HL-60/S4 treated with retinoic acid at 250 ng/mL for 4 days and 3 days (cell line): ENCODE results near the gene CRISP2.

Experiments used
- in situ Hi-C: fragments of 300-500 bp; cut with MboI; formaldehyde crosslinking; loops from 2 replicates; pipeline ENCODE4 v1.7.0; 2022; ENCODE audit warnings: low sequenced_read_pairs

Gene CRISP2

GRCh38 chr6:49662231-49662891, 51.0 kb downstream of the CRISP2 start:
- in situ Hi-C loops: no loop called here

DNA sequence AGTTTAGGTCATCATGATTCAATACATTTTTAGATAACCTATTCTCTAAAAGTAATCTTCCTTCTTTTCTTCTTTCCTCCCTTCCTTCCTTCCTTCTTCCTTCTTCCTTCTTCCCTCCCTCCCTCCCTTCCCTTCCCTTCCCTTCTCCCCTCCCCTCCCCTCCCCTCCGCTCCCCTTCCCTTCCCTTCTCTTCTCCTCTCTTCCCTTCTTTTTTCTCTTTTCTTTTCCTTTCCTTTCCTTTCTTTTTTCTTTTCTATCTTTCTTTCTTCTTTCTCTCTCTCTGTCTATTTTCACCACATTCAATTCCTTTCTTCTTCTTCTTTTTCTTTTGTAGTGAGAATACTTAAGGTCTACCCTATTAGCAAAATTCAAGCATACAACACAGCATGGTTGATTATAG, 59.4 kb downstream of the CRISP2 start:
- in situ Hi-C loops: no loop called here

DNA sequence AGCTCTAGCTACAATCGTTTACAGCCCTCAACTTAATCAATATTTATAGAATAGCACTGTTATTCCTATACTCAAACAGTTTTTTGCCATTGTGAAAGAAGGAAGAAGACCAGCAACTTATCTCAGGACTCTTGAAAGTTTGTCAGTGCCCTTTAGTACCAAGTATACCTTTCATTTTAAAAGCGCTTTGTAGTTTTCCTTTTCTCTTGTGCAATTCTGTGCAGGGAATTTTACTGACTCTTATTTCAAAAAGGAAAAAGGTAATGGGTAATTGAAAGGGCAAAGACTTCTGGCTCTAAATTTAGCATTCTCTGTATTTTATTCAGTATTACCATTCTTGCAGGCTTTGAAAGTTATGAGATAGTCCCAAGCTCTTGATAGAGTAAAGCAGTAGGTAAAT, 59.9 kb downstream of the CRISP2 start:
- in situ Hi-C loops: no loop called here

GRCh38 chr6:49651239-49651638, 62.1 kb downstream of the CRISP2 start:
- in situ Hi-C loops: no loop called here

DNA sequence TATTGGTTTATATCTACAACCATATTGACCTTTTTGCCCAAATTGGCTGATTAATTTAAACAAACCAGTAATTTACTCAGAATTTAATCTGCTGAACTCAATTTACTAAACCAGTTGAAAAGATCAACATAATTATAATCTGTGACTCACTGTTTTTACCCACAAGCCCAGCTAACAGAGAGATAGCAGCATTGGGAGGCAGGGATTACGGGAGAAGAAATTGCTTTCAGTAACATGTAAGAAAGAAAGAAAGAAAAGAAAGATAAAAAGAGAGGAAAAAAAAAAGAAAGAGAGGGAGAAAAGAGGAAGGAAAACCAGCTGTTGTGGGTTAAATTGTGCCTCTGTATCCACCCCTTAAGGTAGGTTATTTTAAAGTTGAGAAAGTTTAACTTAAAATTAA, 63.4 kb downstream of the CRISP2 start:
- in situ Hi-C loops: no loop called here

DNA sequence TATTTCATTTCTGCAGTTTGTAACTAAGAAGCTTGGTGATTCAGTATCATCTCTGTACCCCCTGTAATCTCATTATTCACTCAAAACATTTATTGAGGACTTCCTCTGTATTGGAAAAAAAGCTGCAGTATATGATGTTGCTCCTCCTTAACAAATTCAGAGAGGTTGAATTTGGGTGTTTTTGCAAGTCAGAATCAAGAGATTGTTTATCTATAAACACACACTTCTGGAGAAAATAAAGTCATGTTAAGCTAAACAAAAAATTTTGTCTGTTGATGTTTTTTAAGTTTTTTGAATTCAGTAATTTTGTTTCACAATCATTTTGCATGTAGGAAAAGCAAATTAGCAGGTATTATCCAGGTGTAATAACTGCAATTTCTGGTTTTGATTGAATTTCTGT, 65.3 kb downstream of the CRISP2 start:
- in situ Hi-C loops: no loop called here

- in situ Hi-C loops: no loop called here
These were observed 65.9 kb downstream of the CRISP2 start for GRCh38 chr6:49647476-49647875.

GRCh38 chr6:49646942-49647341, 66.4 kb downstream of the CRISP2 start:
- in situ Hi-C loops: no loop called here

DNA sequence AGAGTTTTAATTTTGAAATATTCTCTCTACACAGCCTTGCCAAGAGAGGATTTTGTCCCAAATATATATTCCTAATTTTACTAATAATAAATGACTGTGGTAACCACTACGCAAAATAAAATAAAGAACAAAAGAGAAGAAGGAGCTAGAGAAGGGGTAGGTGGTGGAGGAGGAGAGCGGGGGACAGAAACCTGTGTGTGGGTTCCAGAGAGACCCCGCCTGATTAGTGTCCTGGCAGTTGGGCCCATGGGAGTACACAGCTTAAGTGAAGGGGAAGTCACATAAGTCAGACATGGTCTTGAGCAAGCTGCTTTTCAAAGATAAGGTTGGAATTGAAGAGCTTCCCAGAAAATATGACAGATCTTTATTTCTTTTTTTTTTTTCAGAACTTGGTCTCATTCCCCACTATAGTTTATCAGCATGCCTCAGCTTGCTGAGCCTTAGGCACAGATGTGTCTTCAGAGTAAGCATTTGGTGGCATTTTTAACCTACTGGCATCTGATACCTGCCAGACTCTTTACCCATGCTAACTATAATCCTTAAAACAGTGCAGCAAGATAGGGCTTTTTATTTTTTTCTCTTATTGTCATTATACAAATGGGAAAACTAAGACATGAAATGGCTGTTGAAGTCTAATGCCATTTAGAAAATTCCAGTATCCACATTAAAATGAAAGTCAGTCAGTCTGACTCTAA, 67.1 kb downstream of the CRISP2 start:
- in situ Hi-C loops: no loop called here

- in situ Hi-C loops: no loop called here
These were observed 68.2 kb downstream of the CRISP2 start for GRCh38 chr6:49645139-49645538.
